ENCODE data around the gene NAGA. TPM values are rescaled to one million over a fixed set of nuclear protein-coding genes. Genes with fewer than 3 reads are reported as not detected.

The NAGA gene
- total RNA-seq, 1 donor from 2014 or later: 11.8 TPM

- DNase-seq (no peak), ATAC-seq (ENCODE audit: poor library complexity) (no peak)
- intact Hi-C loops (cut with DNase I): no loop called here
Measured at GRCh38 chr22:42062506-42063170, 8.0 kb downstream of the NAGA start.

- ATAC-seq (ENCODE audit: poor library complexity): no peak
- DNase-seq: no peak
Measured at GRCh38 chr22:42061041-42061440, 9.6 kb downstream of the NAGA start.

DNA sequence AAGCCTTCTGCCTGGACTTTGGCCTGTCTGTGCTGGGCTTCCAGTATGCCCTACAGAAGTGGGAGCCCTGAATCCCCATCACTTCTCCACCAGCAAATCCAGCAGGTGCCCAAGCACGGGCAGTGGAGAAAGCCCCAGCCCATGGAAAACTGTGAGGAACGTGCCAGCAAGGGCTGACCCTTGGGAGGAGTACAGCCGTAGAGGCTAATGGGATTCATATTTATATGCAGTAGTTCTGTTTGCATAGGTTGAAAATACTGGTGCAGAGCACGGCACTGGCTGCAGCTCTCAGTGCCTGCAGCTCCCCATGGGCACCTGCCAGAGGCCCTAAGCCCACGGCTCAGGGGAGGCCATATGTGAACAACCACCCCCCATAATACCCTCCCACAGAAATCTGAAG, 10.1 kb downstream of the NAGA start:
- intact Hi-C loops (cut with DNase I): no loop called here
- DNase-seq: no peak
- no peak for ATAC-seq (ENCODE audit: poor library complexity)

More at GRCh38 chr22:42061041-42061440, 9.6 kb downstream of the NAGA start:
- intact Hi-C loops (cut with DNase I): no loop called here

- ATAC-seq (ENCODE audit: poor library complexity): no peak
- intact Hi-C loops (cut with DNase I): no loop called here
Measured at GRCh38 chr22:42056757-42057511, 13.7 kb downstream of the NAGA start.

DNA sequence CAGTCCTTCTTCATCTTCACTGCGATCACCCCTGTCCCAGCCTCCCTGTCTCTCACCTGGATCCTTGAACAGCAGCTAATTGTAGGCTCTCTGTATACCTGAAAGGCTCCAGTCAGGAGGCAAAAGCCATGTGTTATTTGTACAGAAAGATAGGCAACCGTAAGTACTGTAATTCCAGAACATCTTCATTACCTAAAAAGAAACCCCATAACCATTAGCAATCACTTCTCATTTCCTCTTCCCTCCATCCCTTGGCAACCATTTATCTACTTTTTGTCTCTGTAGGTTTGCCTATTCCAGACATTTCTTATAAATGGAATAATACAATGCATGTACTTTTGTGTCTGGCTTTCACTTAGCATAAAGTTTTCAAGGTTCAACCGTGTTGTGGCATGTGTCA, 17.8 kb downstream of the NAGA start:
- intact Hi-C loops (cut with DNase I): no loop called here

More at GRCh38 chr22:42056757-42057511, 13.7 kb downstream of the NAGA start:
- DNase-seq: no peak

DNA sequence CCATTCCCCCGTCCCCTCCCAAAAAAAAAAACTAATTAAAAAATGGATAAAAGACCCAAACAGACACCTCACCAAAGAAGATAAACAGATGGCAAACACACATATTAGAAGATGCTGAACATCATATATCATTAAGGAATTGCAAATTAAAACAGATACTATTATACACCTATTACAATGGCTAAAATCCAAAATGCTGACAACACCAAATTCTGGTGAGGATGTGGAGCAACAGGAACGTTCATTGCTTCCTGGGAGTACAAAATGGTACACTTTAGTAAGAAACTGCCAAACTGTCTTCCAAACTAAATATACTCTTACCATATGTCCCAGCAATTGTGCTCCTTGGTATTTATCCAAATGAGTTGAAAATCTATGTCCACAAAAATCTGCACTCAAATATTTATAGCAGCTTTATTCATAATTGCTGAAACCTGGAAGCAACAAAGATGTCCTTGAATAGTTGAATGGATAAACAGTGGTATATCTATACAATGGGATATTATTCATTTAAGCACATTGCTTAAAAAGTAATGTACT, 19.9 kb downstream of the NAGA start:
- ATAC-seq (ENCODE audit: poor library complexity) (no peak), DNase-seq (no peak)
- intact Hi-C loops (cut with DNase I): no loop called here

More for the DNA sequence above, 17.8 kb downstream of the NAGA start:
- DNase-seq (no peak), ATAC-seq (ENCODE audit: poor library complexity) (no peak)

DNA sequence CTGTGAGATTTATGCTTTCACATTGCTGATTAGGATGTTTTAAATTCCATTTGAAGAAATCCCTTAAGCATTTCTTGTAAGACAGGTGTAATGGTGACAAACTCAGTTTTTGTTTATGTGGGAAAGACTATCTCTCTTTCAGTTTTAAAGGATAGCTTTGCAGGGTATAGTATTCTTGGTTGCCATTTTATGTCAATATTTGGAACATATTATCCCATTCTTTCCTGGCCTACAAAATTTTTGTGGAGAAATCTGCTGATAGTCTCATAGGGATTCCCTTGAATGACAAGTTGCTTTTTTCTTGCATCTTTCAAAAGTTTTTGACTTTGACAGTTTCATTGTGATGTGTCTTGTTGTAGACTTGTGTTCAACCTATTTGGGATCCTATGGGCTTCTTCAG, 28.8 kb downstream of the NAGA start:
- intact Hi-C loops (cut with DNase I): no loop called here
- DNase-seq (no peak), ATAC-seq (ENCODE audit: poor library complexity) (no peak)

DNA sequence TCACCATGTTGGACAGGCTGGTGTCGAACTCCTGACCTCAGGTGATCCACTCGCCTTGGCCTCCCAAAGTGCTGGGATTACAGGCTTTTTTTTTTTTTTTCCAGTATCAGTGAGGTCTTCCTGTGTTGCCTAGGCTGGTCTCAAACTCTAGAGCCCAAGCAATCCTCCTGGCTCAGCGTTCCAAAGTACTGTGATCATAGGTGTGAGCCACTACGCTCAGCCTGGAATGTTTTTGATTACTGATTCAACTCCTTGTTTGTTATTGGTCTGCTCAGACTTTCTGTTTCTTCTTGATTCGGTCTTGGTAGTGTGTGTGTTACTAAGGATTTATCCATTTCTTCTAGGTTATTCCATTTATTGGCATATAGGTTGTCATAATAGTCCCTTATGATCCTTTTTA, 31.3 kb downstream of the NAGA start:
- intact Hi-C loops (cut with DNase I): no loop called here
- no peak for DNase-seq
- ATAC-seq (ENCODE audit: poor library complexity): no peak

- DNase-seq (no peak), ATAC-seq (ENCODE audit: poor library complexity) (no peak)
- intact Hi-C loops (cut with DNase I): no loop called here
Measured at GRCh38 chr22:42035256-42035655, 35.4 kb downstream of the NAGA start.

DNA sequence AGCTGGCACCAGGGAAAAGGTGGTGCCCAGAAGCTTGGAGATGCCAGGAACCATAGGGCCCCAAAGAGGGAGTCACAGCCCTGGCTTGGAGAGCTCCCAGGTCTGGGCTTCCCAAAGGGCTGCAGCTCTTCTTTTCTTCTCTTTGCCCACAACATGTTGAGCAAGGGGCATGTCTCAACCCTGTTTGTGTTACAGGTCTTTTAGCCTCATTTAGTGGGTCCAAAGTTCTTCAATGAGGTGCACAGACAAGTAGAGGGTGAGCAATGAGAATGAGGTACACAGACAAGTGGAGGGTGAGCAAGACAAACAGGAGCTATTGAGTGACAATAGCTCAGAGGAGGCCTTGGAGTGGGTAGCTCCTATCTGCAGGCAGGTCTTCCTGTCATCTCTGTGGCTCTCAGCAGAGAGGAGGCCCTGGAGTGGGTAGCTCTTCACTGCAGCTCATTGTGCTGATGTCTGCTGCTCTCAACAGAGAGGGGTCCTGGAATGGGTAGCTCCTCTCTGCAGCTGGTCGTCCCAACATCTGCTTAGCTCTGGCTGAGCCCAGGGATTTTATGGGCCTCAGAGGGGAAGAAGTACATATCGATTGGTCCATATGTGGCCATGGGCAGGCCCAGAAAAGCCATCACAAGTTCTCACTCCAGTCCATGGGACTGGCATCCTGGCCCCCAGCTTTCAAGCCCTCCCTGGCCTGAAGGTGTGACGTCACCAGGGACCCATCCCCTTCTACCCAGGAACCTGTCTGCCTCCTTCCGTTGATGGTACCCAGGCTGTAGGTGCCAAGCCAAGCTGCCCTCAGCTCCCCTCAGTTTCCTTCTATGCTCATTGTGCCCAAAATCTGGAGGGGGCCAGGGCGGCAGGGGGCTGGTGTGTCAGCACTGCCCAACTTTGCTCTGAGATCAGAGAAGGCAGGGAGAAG, 37.1 kb downstream of the NAGA start:
- ATAC-seq (ENCODE audit: poor library complexity) (no peak), DNase-seq (no peak)
- intact Hi-C loops (cut with DNase I): no loop called here

DNA sequence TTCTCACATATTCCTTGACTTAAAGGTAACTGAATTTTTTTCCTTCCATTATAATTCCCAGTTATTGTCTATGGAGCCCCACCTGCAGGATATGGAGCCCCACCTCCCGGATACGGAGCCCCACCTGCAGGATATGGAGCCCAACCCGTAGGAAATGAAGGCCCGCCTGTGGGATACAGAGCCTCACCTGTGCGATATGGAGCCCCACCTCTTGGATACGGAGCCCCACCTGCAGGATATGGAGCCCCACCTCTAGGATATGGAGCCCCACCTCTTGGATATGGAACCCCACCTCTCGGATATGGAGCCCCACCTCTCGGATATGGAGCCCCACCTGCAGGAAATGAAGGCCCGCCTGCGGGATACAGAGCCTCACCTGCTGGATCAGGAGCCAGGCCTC, 43.9 kb downstream of the NAGA start:
- ATAC-seq (ENCODE audit: poor library complexity) (no peak), DNase-seq (no peak)
- intact Hi-C loops (cut with DNase I): no loop called here

GRCh38 chr22:42025421-42025820, 45.2 kb downstream of the NAGA start:
- DNase-seq (no peak), ATAC-seq (ENCODE audit: poor library complexity) (no peak)
- intact Hi-C loops (cut with DNase I): no loop called here

DNA sequence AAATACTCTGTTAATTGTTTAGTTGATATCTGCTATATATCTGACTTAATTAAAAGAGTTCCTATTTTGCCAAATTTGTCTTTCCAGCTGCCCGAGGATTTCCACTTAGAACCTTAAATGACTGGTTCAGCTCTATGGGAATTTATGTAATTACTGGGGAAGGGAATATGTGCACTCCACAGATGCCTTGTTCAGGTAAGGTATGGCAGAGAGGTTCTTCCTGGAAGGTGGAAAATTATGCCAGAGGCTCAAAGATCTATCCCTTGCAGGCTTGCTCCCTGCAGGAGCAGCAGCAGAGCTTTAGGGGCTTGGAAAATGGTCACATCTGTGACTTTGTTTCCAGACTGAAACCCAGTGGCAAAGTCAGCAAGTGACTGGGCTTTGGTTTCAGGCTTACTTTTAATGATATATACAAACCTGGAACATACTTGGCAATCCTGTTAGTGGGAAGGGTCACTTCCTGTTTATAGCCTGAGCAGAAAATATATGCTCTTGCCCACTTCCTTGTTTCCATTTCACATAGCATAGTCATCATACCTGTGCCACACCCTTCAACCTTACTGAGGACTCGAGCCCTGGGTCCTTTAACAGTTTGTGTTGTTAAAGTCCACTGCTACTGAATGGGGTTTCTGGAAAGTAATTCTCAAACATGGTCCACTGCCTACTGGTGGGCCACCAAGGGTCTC, 48.3 kb downstream of the NAGA start:
- no peak for ATAC-seq (ENCODE audit: poor library complexity)
- intact Hi-C loops (cut with DNase I): no loop called here
- no peak for DNase-seq

- ATAC-seq (ENCODE audit: poor library complexity): no peak
Measured at GRCh38 chr22:42021571-42021970, 49.0 kb downstream of the NAGA start.

DNA sequence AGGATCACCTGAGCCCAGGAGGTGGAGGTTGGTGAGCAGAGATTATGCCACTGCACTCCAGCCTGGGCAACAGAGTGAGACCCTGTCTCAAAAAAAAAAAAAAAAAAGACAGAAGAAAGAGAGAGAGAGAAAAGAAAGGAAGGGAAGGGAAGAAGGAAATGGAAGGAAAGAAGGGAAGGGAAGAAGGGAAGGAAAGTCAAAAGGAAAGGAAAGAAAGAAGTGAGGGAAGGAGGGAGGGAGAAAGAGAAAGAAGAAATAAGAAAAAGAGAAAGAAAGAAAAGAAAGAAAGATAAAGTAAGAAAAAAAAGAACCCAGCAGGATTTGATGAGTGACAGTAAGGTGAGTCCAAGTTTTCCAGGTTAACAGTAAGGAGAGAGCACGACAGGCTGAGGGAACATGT, 52.4 kb downstream of the NAGA start:
- ATAC-seq (ENCODE audit: poor library complexity) (no peak), DNase-seq (no peak)
- intact Hi-C loops (cut with DNase I): no loop called here

More at GRCh38 chr22:42021571-42021970, 49.0 kb downstream of the NAGA start:
- no peak for DNase-seq
- intact Hi-C loops (cut with DNase I): no loop called here

GRCh38 chr22:42016111-42016510, 54.5 kb downstream of the NAGA start:
- DNase-seq (no peak), ATAC-seq (ENCODE audit: poor library complexity) (no peak)
- intact Hi-C loops (cut with DNase I): no loop called here

DNA sequence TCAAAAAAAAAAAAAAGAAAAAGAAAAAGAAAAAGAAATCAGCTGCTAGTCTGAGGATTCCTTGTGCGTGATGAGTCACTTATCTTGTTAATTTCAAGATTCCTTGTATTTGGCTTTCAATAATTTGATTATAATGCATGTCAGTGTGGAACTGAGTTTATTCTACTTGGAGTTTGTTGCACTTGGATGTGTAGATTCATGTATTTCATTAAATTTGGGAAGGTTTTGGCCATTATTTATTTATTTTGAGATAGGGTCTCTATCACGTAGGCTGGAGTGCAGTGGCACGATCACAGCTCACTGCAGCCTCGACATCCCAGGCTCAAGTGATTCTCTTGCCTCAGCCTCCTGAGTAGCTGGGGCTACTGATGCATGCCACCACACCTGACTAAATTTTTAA, 57.2 kb downstream of the NAGA start:
- no peak for DNase-seq
- intact Hi-C loops (cut with DNase I): no loop called here
- ATAC-seq (ENCODE audit: poor library complexity): no peak

DNA sequence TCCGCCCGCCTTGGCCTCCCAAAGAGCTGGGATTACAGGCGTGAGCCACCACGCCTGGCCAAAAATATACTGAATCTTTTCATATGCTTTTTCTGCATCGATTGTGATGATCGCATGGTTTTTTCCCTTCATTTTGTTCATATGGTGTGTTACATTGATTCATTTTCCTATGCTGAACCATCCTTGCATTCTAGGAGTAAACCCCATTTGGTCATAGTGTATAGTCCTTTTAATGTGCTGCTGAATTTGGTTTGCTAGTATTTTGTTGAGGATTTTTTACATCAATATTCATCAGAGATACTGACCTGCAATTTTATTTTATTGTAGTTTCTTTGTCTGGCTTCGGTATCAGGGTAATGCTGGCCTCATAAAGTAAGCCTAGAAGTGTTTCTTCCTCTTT, 59.8 kb downstream of the NAGA start:
- ATAC-seq (ENCODE audit: poor library complexity): no peak
- intact Hi-C loops (cut with DNase I): no loop called here

More for the DNA sequence above, 59.8 kb downstream of the NAGA start:
- DNase-seq: no peak

Data from Right ventricle myocardium superior (tissue), 1 donor.